ENCODE results near the gene FGFBP2. TPM values are rescaled to one million over a fixed set of nuclear protein-coding genes. Genes with fewer than 3 reads are reported as not detected.

Gene FGFBP2
- polyA plus RNA-seq, 4 donors, result 3.8 TPM; not detected in 3

- no peaks in the 10 kb centered on the region for H3K27me3 ChIP-seq (ENCODE audit: control insufficient read depth in 3 of 3, insufficient read depth in 3 of 3, low read length in 3 of 3)
- no peak for FAIRE-seq
These were observed 33.8 kb upstream of the FGFBP2 start for GRCh38 chr4:15996773-15997172.

GRCh38 chr4:15995826-15996225, 32.9 kb upstream of the FGFBP2 start:
- H3K9me3 ChIP-seq (ENCODE audit: control insufficient read depth in 2 of 2, insufficient read depth in 1 of 2, low read depth in 1 of 2, low read length in 1 of 2), result no peaks in the 10 kb centered on the region
- H3K4me1 ChIP-seq (ENCODE audit: control insufficient read depth in 3 of 3, insufficient read depth in 2 of 3, low read depth in 1 of 3, low read length in 2 of 3), result no peaks in the 10 kb centered on the region
- no peaks in the 10 kb centered on the region for H3K27me3 ChIP-seq (ENCODE audit: control insufficient read depth in 3 of 3, insufficient read depth in 3 of 3, low read length in 3 of 3)
- no peak overlapping the region for H3K27ac ChIP-seq (ENCODE audit: low read depth in 1 of 3, low read length in 2 of 3)
- no peak overlapping the region for H3K4me3 ChIP-seq (ENCODE audit: low read depth in 1 of 3, low read length in 3 of 3)
- 12 to 58% (median 29%) methylated on average over 3 of the region's 3 CpGs for WGBS, 3 donors
- H3K36me3 ChIP-seq (ENCODE audit: control insufficient read depth in 3 of 3, insufficient read depth in 2 of 3, low read depth in 1 of 3, low read length in 3 of 3), result peaks cover 0 to 1% (median 0%) of the 10 kb centered on the region in 3 donors
- no peak for FAIRE-seq
- peak; percentile 8 to 20 for DNase-seq

More at GRCh38 chr4:15996773-15997172, 33.8 kb upstream of the FGFBP2 start:
- Histone ChIP-seq H3K36me3 (ENCODE audit: control insufficient read depth in 3 of 3, insufficient read depth in 2 of 3, low read depth in 1 of 3, low read length in 3 of 3) (peaks cover 0 to 4% (median 0%) of the 10 kb centered on the region in 3 donors), H3K27ac (ENCODE audit: low read depth in 1 of 3, low read length in 2 of 3) (no peak overlapping the region), H3K4me1 (ENCODE audit: control insufficient read depth in 3 of 3, insufficient read depth in 2 of 3, low read depth in 1 of 3, low read length in 2 of 3) (no peaks in the 10 kb centered on the region), H3K9me3 (ENCODE audit: control insufficient read depth in 2 of 2, insufficient read depth in 1 of 2, low read depth in 1 of 2, low read length in 1 of 2) (no peaks in the 10 kb centered on the region), H3K4me3 (ENCODE audit: low read depth in 1 of 3, low read length in 3 of 3) (no peak overlapping the region)
- no peak for DNase-seq
- 67 to 86% (median 77%) methylated on average over 4 of the region's 4 CpGs for WGBS, 3 donors

GRCh38 chr4:15992167-15992485, 29.2 kb upstream of the FGFBP2 start:
- 70 to 82% (median 70%) methylated on average over 2 of the region's 2 CpGs for WGBS, 3 donors
- H3K9me3 ChIP-seq (ENCODE audit: control insufficient read depth in 2 of 2, insufficient read depth in 1 of 2, low read depth in 1 of 2, low read length in 1 of 2), result no peaks in the 10 kb centered on the region
- no peak overlapping the region for H3K27ac ChIP-seq (ENCODE audit: low read depth in 1 of 3, low read length in 2 of 3)
- peaks cover 0 to 8% (median 0%) of the 10 kb centered on the region in 3 donors for H3K36me3 ChIP-seq (ENCODE audit: control insufficient read depth in 3 of 3, insufficient read depth in 2 of 3, low read depth in 1 of 3, low read length in 3 of 3)
- no peak overlapping the region for H3K4me3 ChIP-seq (ENCODE audit: low read depth in 1 of 3, low read length in 3 of 3)
- no peaks in the 10 kb centered on the region for H3K4me1 ChIP-seq (ENCODE audit: control insufficient read depth in 3 of 3, insufficient read depth in 2 of 3, low read depth in 1 of 3, low read length in 2 of 3)
- H3K27me3 ChIP-seq (ENCODE audit: control insufficient read depth in 3 of 3, insufficient read depth in 3 of 3, low read length in 3 of 3), result no peaks in the 10 kb centered on the region
- no peak for FAIRE-seq
- DNase-seq, result no peak

- H3K27me3 ChIP-seq (ENCODE audit: control insufficient read depth in 3 of 3, insufficient read depth in 3 of 3, low read length in 3 of 3), result no peaks in the 10 kb centered on the region
- FAIRE-seq (no peak), DNase-seq (no peak)
- H3K4me1 ChIP-seq (ENCODE audit: control insufficient read depth in 3 of 3, insufficient read depth in 2 of 3, low read depth in 1 of 3, low read length in 2 of 3), result no peaks in the 10 kb centered on the region
- H3K4me3 ChIP-seq (ENCODE audit: low read depth in 1 of 3, low read length in 3 of 3), result no peak overlapping the region
- 83 to 85% (median 84%) methylated on average over 12 of the region's 12 CpGs for WGBS, 3 donors
- H3K27ac ChIP-seq (ENCODE audit: low read depth in 1 of 3, low read length in 2 of 3), result no peak overlapping the region
- peaks cover 0 to 8% (median 0%) of the 10 kb centered on the region in 3 donors for H3K36me3 ChIP-seq (ENCODE audit: control insufficient read depth in 3 of 3, insufficient read depth in 2 of 3, low read depth in 1 of 3, low read length in 3 of 3)
- H3K9me3 ChIP-seq (ENCODE audit: control insufficient read depth in 2 of 2, insufficient read depth in 1 of 2, low read depth in 1 of 2, low read length in 1 of 2), result no peaks in the 10 kb centered on the region
These were observed 27.8 kb upstream of the FGFBP2 start for GRCh38 chr4:15990570-15991285.

GRCh38 chr4:15989424-15989823, 26.4 kb upstream of the FGFBP2 start:
- Histone ChIP-seq H3K4me1 (ENCODE audit: control insufficient read depth in 3 of 3, insufficient read depth in 2 of 3, low read depth in 1 of 3, low read length in 2 of 3) (no peaks in the 10 kb centered on the region), H3K9me3 (ENCODE audit: control insufficient read depth in 2 of 2, insufficient read depth in 1 of 2, low read depth in 1 of 2, low read length in 1 of 2) (no peaks in the 10 kb centered on the region), H3K27me3 (ENCODE audit: control insufficient read depth in 3 of 3, insufficient read depth in 3 of 3, low read length in 3 of 3) (no peaks in the 10 kb centered on the region), H3K4me3 (ENCODE audit: low read depth in 1 of 3, low read length in 3 of 3) (no peak overlapping the region), H3K36me3 (ENCODE audit: control insufficient read depth in 3 of 3, insufficient read depth in 2 of 3, low read depth in 1 of 3, low read length in 3 of 3) (peaks cover 0 to 8% (median 0%) of the 10 kb centered on the region in 3 donors), H3K27ac (ENCODE audit: low read depth in 1 of 3, low read length in 2 of 3) (no peak overlapping the region)
- no peak for DNase-seq
- 77 to 81% (median 78%) methylated on average over 6 of the region's 6 CpGs for whole genome bisulfite sequencing, 3 donors
- no peak for FAIRE-seq

GRCh38 chr4:15988222-15988621, 25.2 kb upstream of the FGFBP2 start:
- DNase-seq (peak in 1 of 2 donors; percentile 13), FAIRE-seq (no peak)
- peaks cover 0 to 10% (median 0%) of the 10 kb centered on the region in 3 donors for H3K36me3 ChIP-seq (ENCODE audit: control insufficient read depth in 3 of 3, insufficient read depth in 2 of 3, low read depth in 1 of 3, low read length in 3 of 3)
- H3K4me1 ChIP-seq (ENCODE audit: control insufficient read depth in 3 of 3, insufficient read depth in 2 of 3, low read depth in 1 of 3, low read length in 2 of 3), result no peaks in the 10 kb centered on the region
- H3K27ac ChIP-seq (ENCODE audit: low read depth in 1 of 3, low read length in 2 of 3), result no peak overlapping the region
- no peaks in the 10 kb centered on the region for H3K9me3 ChIP-seq (ENCODE audit: control insufficient read depth in 2 of 2, insufficient read depth in 1 of 2, low read depth in 1 of 2, low read length in 1 of 2)
- H3K4me3 ChIP-seq (ENCODE audit: low read depth in 1 of 3, low read length in 3 of 3), result no peak overlapping the region
- 8 to 57% (median 55%) methylated on average over 1 of the region's 1 CpG for WGBS, 3 donors
- H3K27me3 ChIP-seq (ENCODE audit: control insufficient read depth in 3 of 3, insufficient read depth in 3 of 3, low read length in 3 of 3), result no peaks in the 10 kb centered on the region

- no peak for DNase-seq
- H3K4me3 ChIP-seq (ENCODE audit: low read depth in 1 of 3, low read length in 3 of 3), result no peak overlapping the region
- H3K27me3 ChIP-seq (ENCODE audit: control insufficient read depth in 3 of 3, insufficient read depth in 3 of 3, low read length in 3 of 3), result no peaks in the 10 kb centered on the region
- no peak for FAIRE-seq
- no peaks in the 10 kb centered on the region for H3K9me3 ChIP-seq (ENCODE audit: control insufficient read depth in 2 of 2, insufficient read depth in 1 of 2, low read depth in 1 of 2, low read length in 1 of 2)
- no peak overlapping the region for H3K27ac ChIP-seq (ENCODE audit: low read depth in 1 of 3, low read length in 2 of 3)
- H3K4me1 ChIP-seq (ENCODE audit: control insufficient read depth in 3 of 3, insufficient read depth in 2 of 3, low read depth in 1 of 3, low read length in 2 of 3), result no peaks in the 10 kb centered on the region
- peaks cover 0 to 10% (median 0%) of the 10 kb centered on the region in 3 donors for H3K36me3 ChIP-seq (ENCODE audit: control insufficient read depth in 3 of 3, insufficient read depth in 2 of 3, low read depth in 1 of 3, low read length in 3 of 3)
- 47 to 67% (median 62%) methylated on average over 5 of the region's 5 CpGs for whole genome bisulfite sequencing, 3 donors
These were observed 23.9 kb upstream of the FGFBP2 start for GRCh38 chr4:15986907-15987306.

GRCh38 chr4:15983610-15984009, 20.6 kb upstream of the FGFBP2 start:
- Histone ChIP-seq H3K4me3 (ENCODE audit: low read depth in 1 of 3, low read length in 3 of 3) (no peak overlapping the region), H3K9me3 (ENCODE audit: control insufficient read depth in 2 of 2, insufficient read depth in 1 of 2, low read depth in 1 of 2, low read length in 1 of 2) (no peaks in the 10 kb centered on the region), H3K4me1 (ENCODE audit: control insufficient read depth in 3 of 3, insufficient read depth in 2 of 3, low read depth in 1 of 3, low read length in 2 of 3) (no peaks in the 10 kb centered on the region), H3K27me3 (ENCODE audit: control insufficient read depth in 3 of 3, insufficient read depth in 3 of 3, low read length in 3 of 3) (no peaks in the 10 kb centered on the region), H3K27ac (ENCODE audit: low read depth in 1 of 3, low read length in 2 of 3) (no peak overlapping the region), H3K36me3 (ENCODE audit: control insufficient read depth in 3 of 3, insufficient read depth in 2 of 3, low read depth in 1 of 3, low read length in 3 of 3) (peaks cover 0 to 2% (median 0%) of the 10 kb centered on the region in 3 donors)
- DNase-seq (no peak), FAIRE-seq (no peak)
- WGBS, 3 donors, result 79 to 87% (median 85%) methylated on average over 2 of the region's 2 CpGs
